Subcutaneous adipose tissue (tissue), 4 donors: ENCODE results near the gene AP1G2. TPM values are rescaled to one million over a fixed set of nuclear protein-coding genes. Genes with fewer than 3 reads are reported as not detected.

Experiments
- CTCF ChIP-seq: fragments of 450-650 bp; IDR thresholded peaks from one replicate; pipeline ENCODE4 v1.5.1; 2016; ENCODE audit warnings: low read depth, mild to moderate bottlenecking, control low read depth, antibody characterized with exemption, moderate library complexity
- total RNA-seq, 4 donors: library from RNA; depleted of rRNA; stranded (reverse); fragments of >200 nt; gene quantifications; one replicate each; pipeline ENCODE4 v1.1.0, GENCODE V29; 2016

The AP1G2 gene
- total RNA-seq, 4 donors from 2014 or later: 25.3 to 49.6 (median 30.8) TPM

- TF ChIP-seq CTCF: no peak
These were observed 39.0 kb downstream of the AP1G2 start for GRCh38 chr14:23528555-23528954.

- TF ChIP-seq CTCF: no peak
These were observed 42.0 kb downstream of the AP1G2 start for GRCh38 chr14:23525611-23526010.

DNA sequence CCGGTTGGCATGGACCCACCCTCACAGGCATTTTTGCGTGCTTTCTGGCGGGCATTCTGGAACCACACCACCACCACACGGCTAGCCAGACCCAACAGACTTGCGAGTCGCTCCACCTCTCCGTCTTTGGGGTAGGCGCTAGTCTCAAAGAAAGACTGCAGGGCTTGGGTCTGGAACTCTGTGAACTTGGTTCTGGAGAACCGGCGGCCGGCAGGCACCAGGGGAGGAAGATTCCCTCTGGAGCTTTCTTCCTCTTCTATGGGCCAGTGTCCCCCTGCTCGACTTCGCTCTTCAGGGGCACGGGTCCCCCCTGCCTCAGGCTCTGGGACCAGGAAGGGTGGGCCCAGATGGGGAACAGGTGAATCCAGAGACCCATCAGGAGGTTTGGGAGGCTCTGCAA, 42.6 kb downstream of the AP1G2 start:
- TF ChIP-seq CTCF: no peak

DNA sequence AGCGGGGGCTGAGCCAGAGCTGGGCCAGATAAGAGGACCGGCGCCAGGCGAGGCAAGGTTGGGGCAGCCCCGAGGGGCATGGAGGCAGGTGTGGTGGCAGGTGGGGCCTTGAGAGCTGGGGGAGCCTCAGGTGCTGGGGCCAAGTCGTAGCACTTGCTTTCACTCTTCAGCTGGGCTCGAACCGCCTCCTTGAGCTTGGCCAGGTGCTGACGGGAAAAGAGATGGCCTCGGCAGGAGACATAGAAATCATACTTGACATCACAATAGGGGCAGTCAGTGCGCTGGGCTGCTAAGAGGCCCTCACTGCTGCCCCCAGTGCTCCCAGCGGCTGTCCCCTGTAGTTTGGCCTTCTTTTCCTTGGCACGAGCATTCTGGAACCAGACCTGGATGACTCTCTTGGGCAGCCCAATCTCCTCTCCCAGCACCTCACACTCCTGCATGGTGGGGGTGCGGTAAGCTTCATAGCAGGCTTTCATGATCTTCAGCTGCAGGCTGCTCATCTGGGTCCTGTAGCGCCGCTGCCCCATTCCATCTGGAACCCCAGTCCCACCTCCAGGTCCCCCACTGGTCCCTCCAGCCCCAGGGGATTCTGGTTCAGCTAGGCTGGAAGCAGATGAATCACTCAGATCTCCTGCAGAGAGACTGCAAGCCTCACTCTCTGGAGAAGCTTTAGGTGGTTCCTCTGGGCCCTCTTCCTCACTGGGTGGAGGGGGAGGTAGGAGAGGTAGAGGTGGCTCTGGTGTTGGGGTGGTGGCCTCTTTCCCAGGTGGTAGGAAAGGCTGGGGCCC, 44.2 kb downstream of the AP1G2 start:
- no peak for TF ChIP-seq CTCF

- TF ChIP-seq CTCF: no peak
These were observed 44.9 kb downstream of the AP1G2 start for GRCh38 chr14:23522643-23523198.

DNA sequence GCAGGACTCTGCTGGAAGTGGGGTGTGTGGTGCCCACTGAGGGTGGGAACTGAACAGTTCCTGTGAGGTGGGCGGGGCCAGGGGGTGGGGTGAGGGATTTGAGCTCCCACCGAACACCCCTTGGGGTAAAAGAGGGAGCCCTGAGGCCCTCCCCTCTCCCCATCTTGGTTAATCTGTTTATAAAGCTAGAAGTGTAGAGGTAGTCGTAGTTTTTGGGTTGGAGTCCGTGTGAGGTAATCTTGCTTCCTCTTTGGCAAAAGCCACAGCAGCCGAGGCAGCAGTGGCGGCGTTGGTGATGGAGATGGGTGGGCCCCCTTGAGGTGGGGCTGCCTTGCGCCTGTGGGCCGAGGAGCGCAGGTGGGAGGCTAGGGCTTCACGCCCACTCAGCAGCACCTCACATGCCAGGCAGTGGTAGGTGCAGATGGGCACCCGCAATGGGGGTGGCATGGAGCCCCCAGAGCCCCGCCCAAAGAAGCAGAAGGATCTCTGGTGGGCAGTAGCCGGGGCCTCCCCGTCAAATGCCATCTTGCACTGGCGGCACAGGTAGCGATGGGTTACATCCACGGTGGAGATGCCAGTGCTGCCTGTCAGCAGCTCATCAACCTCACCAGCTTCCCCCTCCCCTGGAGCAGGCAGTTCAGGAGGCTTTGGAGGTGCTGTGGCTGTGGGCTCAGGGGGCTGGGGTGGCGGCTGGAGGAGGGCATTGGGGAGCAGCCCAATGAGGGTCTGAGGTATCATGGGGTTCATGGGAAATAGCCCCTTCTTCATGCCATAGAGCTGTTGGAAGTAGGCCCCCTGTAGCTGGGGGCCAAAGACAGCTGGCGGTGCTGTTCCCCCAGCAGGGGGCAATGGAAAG, 45.6 kb downstream of the AP1G2 start:
- TF ChIP-seq CTCF: no peak
